ENCODE measurements around the gene COL5A2.
A peak's percentile ranks its signal among the peaks of the same experiment; 100 is the strongest.

The COL5A2 gene

DNA sequence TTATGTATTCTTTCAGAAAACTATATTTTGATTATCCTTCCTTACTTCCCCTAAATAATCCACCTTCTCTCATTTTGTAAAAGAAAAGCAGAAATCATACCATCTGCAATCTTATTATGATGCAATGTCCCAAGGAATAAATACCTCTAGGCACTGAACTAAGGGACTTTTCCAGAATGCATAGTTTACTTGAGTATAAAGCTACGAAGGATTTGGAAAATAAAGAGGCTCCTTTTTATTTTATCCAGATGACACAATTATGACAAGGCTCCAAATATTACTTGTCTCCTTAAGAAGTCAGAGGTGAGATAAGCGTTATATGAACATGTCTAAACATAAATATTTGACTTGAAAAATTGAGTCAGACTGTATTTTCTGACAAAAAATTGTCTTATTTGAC lies 133.2 kb downstream of the COL5A2 start:
- DNase-seq, result no peak

DNA sequence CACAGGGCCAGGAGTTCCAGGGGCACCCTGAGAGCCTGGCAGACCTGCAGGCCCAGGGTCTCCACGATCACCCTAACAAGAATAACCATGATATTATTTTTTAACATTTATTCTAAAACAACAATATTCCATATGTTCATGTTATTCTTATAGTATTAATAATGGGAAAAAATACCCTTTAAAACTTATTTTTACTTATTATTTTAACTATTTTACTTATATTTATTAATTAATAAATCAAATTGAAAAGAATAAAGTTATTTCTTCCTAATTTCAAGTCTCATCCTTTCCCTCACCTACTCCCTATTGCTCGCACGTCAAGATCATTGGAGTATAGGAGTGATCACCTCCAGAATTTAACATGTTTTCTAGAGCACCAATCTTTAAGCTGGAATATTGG lies 133.7 kb downstream of the COL5A2 start:
- DNase-seq, result no peak

- DNase-seq, result no peak
Observed at GRCh38 chr2:189037518-189037917, 142.0 kb downstream of the COL5A2 start.

- peak; percentile 14 for DNase-seq
Observed at GRCh38 chr2:189024901-189025618, 154.5 kb downstream of the COL5A2 start.

DNA sequence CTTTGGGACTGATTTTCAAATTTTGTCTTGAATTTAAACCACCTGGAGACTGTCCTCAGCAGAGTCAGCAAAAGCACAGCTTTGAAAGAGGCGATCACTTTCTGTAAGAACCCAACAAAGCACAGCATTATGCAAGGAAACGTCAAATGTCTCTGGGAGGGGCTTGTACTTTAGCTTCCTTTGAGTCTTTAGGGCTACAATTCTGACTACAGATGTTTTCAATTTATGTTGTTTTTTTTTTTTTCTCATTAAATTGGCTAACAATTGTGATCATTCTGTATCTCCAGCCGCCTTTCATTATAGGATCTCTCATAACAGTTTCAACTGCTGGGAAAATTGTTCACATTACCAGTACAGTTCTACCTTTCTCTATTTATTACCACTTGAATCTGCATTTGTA lies 157.1 kb downstream of the COL5A2 start:
- no peak for DNase-seq

DNA sequence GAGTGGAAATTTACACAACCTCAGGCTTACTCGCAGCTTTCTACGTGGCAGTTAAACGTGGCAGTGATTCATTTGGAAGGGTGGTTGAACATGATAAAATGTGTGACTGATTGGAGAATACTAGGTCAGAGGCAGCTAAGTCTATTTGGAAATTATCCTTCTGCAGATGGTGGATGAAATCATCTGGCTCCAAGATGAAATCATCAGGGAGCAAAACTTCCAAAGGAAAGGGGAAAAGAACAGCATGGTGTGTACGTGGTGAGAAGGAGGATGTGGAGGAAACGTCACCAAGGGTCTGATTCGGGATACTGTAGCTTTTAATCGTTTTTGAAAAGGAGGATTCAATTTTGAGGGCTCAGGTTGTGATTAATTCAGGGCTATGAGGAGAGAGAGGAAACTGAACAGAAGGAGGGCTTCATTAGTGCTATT lies 157.5 kb downstream of the COL5A2 start:
- DNase-seq, result no peak

DNA sequence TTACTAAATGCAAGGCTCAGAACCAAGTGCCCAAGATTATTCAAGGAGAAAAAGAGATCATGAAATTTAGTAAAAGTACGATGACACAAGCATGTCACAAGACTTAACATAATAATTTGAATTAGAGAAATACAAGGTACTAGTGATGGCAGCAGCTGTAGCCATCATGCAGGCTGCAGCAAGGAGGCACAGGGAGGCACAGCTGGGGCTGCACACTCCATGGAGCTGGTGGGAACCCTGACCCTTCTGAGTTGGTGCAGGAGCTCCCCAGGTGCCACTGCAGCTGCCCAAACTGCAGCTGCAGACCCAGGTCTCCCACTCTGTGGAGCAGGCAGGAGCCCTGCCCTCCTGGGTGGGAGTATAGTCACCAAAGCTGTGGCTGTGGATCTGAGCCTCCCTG lies 159.4 kb downstream of the COL5A2 start:
- DNase-seq, result no peak

- DNase-seq, result no peak
Observed at GRCh38 chr2:189018631-189019030, 160.9 kb downstream of the COL5A2 start.

DNA sequence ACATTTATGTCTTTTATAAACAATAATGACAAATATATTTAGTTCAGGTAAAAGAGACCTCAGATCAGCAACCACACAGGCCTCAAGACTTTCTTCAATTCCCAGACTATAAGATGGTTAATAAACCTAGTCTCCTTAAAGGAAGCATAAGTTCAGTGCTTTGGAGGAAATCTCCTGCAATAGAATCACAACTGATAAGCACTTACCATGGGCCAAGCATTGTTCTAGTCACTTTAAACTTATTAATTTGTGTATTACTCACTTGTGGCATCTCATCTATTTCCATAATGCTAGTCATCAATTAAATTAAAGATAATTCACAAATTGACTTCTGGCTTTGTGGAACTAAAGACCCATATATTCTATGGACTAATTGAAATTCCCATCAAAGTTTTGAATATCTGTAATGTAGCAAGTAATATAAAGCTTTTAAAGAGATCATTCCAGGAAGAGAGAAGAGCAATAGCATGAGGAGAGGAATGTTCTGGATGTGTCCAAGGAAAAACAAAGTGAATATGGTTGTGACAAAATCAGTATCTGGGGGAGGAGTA lies 163.2 kb downstream of the COL5A2 start:
- no peak for DNase-seq

DNA sequence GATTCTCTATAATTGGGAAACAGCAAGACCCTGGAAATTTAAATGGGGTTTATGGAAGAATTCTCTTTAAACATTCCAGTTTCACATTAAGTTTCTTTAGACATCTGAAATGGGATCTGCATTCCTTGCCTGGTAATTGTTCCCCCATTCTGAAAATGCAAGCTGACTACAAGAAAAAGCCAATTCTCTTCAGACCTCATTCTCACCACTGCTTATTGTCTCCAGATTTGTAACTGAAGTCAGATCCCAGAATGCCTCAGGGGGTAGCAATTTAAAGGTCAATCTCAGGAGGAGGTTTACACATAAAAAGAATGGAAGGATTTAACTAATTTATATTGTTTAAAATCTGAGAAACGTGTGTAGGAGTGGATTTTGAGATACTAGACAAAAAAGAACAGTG lies 164.2 kb downstream of the COL5A2 start:
- no peak for DNase-seq

GRCh38 chr2:189014449-189015138 lies 165.0 kb downstream of the COL5A2 start:
- DNase-seq, result no peak

- no peak for DNase-seq
Observed at GRCh38 chr2:189013671-189014448, 165.7 kb downstream of the COL5A2 start.

- no peak for DNase-seq
Observed at GRCh38 chr2:189013031-189013430, 166.5 kb downstream of the COL5A2 start.

DNA sequence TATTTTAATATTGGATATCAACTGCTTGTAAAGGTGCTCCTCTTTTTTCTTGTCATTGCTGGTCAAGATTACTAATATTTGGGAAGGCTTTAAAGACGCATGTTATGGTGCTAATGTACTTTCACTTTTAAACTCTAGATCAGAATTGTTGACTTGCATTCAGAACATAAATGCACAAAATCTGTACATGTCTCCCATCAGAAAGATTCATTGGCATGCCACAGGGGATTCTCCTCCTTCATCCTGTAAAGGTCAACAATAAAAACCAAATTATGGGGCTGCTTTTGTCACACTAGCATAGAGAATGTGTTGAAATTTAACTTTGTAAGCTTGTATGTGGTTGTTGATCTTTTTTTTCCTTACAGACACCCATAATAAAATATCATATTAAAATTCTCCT lies 167.2 kb downstream of the COL5A2 start:
- DNase-seq, result no peak

GRCh38 chr2:189010536-189010935 lies 169.0 kb downstream of the COL5A2 start:
- DNase-seq, result no peak

- DNase-seq, result no peak
Observed at GRCh38 chr2:189008555-189009262, 170.9 kb downstream of the COL5A2 start.

DNA sequence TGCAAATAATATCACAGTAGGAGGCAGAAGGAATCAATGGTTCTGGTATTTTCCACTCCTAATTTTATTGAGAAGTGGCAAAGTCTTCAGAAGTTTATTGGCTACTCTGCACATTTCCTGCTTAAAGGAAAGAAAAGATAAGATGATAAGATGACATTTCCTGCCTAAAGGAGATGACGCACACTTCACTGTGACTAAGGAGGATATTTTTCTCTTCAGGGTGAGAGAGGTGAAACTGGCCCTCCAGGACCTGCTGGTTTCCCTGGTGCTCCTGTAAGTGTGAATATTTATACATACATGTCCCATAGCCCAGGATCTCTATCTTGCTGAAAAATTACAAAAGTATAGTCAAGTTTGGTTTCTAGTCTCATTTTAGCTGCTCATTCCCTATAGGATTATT lies 177.5 kb downstream of the COL5A2 start:
- no peak for DNase-seq

DNA sequence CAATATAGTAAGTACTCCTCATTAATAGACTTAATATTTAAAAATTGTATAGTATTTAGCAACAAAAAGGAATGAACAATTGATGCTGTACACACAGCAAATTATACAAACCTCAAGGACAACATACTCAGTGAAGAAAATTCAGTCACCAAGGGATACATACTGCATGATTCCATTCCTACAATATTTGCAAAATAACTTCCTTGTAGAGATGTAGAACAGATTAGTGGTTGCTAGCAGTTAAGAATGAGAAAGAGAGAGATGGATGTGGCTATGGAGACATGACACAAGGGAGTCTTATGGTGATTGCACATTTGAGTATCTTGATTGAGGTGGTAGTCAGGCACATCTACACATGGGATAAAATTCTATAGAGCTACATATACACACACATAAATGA lies 179.3 kb downstream of the COL5A2 start:
- DNase-seq, result no peak

DNA sequence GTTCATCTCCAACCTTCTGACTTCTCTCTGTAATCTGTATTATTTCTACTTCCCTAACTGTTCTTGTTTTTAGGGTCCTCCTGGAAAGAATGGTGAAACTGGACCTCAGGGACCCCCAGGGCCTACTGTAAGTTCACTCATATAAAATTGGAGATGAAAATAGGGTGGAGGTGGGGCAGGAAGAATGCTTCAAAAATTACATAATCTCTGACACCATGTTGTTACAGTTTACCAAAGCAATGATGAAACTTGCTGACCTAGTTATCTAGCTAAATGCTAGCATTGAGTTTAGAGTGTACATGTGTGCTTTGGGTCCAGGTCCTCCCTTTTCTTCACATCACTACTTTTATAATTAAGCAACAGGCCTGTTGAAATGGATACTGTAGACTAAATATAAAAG lies 182.3 kb downstream of the COL5A2 start:
- no peak for DNase-seq

DNA sequence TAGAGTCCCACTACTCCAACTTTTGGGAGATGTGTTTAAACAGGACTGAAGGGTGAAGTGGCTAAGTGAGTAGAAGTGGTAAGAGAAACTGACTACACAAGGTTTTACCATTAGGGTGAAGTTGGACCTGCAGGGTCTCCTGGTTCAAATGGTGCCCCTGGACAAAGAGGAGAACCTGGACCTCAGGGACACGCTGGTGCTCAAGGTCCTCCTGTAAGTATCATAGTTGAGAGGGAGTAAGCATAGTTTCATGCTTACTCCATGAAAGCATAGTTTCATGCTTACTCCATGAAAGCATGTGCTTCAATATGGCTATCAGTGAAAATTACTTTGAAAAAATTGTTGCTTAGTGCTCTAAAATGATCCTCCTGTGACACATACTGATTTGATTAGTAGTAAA lies 186.3 kb downstream of the COL5A2 start:
- no peak for DNase-seq

DNA sequence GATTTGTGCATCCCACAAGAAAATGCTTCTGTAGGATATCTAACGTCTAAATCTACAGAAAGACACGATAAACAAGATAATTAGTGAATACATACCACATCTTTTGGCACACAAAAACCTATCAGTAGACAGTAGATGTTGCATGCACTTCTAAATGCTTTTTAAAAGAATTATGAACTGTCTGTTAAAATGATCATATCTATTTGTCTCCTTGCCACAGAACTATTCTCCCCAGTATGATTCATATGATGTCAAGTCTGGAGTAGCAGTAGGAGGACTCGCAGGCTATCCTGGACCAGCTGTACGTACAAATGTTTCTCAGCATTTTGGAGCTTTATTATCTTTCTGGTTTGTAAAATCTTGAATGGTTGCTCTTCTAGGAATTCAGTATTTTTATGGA lies 192.7 kb downstream of the COL5A2 start:
- no peak for DNase-seq

DNA sequence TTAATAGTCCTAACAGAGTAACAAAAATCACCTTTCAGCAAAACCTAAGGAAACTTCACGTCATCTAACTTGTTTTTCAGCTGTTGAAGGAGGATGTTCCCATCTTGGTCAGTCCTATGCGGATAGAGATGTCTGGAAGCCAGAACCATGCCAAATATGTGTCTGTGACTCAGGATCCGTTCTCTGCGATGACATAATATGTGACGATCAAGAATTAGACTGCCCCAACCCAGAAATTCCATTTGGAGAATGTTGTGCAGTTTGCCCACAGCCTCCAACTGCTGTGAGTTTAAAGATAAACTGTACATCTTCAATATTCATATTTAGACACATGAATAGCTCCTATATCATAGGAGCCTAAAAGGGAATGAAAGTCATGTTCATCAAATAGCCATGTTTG lies 194.9 kb downstream of the COL5A2 start:
- DNase-seq, result no peak

GRCh38 chr2:188984065-188984491 lies 195.5 kb downstream of the COL5A2 start:
- no peak for DNase-seq

Measured in hematopoietic multipotent progenitor cell treated with erythropoietin and hydrocortisone succinate and interleukin-3 and kit ligand, for 6 days (in vitro differentiated cells).